ENCODE data around the gene KIF22. TPM values are rescaled to one million over a fixed set of nuclear protein-coding genes. Genes with fewer than 3 reads are reported as not detected.

Gene KIF22
- total and polyA plus RNA-seq, 2 donors (not counting 1 experiment from before 2014, with no cell fraction given), result 12.3 to 17.7 TPM

GRCh38 chr16:29794231-29794710 lies 3.7 kb downstream of the KIF22 start:
- H3K4me2 ChIP-seq (ENCODE audit: extremely low read depth, insufficient read depth, low read length), result no peak overlapping the region
- peaks cover 14% of the 10 kb centered on the region for H3K36me3 ChIP-seq (ENCODE audit: control insufficient read depth, insufficient read depth, low read length)
- no peaks in the 10 kb centered on the region for H3K27me3 ChIP-seq (ENCODE audit: control insufficient read depth, insufficient read depth, low read length)
- H2AFZ ChIP-seq (ENCODE audit: low read length), result no peak overlapping the region
- no peak for DNase-seq (ENCODE audit: low read depth in 2 of 2)
- H3K9me3 ChIP-seq (ENCODE audit: control insufficient read depth, insufficient read depth, low read depth, low read length), result no peaks in the 10 kb centered on the region
- H3K4me3 ChIP-seq (replicated peaks in 1 of 4; ENCODE audit: control extremely low read depth in 1 of 4, insufficient read depth in 1 of 4, low read depth in 3 of 4, low read length in 4 of 4), result no peak overlapping the region
- H4K20me1 ChIP-seq (ENCODE audit: control insufficient read depth, extremely low read depth, insufficient read depth, low read length), result no peaks in the 10 kb centered on the region
- no peaks in the 10 kb centered on the region for H3K4me1 ChIP-seq (ENCODE audit: control insufficient read depth, extremely low read depth, insufficient read depth, low read length)
- peaks cover 55% of the 10 kb centered on the region for H3K79me2 ChIP-seq (ENCODE audit: control insufficient read depth, insufficient read depth, low read length)
- no peak overlapping the region for H3K9ac ChIP-seq (ENCODE audit: insufficient read depth, low read length)
- H3K27ac ChIP-seq (ENCODE audit: insufficient read depth, low read length), result no peak overlapping the region
- no peak for TF ChIP-seq EZH2 (IDR thresholded peaks at IDR 0.05; ENCODE audit: low read length, missing control alignments)
- TF ChIP-seq, protein P1, sequence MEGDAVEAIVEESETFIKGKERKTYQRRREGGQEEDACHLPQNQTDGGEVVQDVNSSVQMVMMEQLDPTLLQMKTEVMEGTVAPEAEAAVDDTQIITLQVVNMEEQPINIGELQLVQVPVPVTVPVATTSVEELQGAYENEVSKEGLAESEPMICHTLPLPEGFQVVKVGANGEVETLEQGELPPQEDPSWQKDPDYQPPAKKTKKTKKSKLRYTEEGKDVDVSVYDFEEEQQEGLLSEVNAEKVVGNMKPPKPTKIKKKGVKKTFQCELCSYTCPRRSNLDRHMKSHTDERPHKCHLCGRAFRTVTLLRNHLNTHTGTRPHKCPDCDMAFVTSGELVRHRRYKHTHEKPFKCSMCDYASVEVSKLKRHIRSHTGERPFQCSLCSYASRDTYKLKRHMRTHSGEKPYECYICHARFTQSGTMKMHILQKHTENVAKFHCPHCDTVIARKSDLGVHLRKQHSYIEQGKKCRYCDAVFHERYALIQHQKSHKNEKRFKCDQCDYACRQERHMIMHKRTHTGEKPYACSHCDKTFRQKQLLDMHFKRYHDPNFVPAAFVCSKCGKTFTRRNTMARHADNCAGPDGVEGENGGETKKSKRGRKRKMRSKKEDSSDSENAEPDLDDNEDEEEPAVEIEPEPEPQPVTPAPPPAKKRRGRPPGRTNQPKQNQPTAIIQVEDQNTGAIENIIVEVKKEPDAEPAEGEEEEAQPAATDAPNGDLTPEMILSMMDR (conservative IDR thresholded peaks at IDR 0.05 in 1 of 2, IDR thresholded peaks at IDR 0.05 in 1 of 2; ENCODE audit: low read depth in 1 of 2, low read length in 2 of 2), result no peak

- Histone ChIP-seq H3K9me3 (ENCODE audit: control insufficient read depth, insufficient read depth, low read depth, low read length) (no peaks in the 10 kb centered on the region), H3K27ac (ENCODE audit: insufficient read depth, low read length) (no peak overlapping the region), H3K36me3 (ENCODE audit: control insufficient read depth, insufficient read depth, low read length) (peaks cover 24% of the 10 kb centered on the region), H3K4me3 (replicated peaks in 1 of 4; ENCODE audit: control extremely low read depth in 1 of 4, insufficient read depth in 1 of 4, low read depth in 3 of 4, low read length in 4 of 4) (no peak overlapping the region), H3K79me2 (ENCODE audit: control insufficient read depth, insufficient read depth, low read length) (peaks cover 4% of the 10 kb centered on the region), H3K4me2 (ENCODE audit: extremely low read depth, insufficient read depth, low read length) (no peak overlapping the region), H2AFZ (ENCODE audit: low read length) (no peak overlapping the region), H3K9ac (ENCODE audit: insufficient read depth, low read length) (no peak overlapping the region), H3K4me1 (ENCODE audit: control insufficient read depth, extremely low read depth, insufficient read depth, low read length) (peaks cover 5% of the 10 kb centered on the region), H4K20me1 (ENCODE audit: control insufficient read depth, extremely low read depth, insufficient read depth, low read length) (no peaks in the 10 kb centered on the region), H3K27me3 (ENCODE audit: control insufficient read depth, insufficient read depth, low read length) (no peaks in the 10 kb centered on the region)
- no peak for TF ChIP-seq EZH2 (IDR thresholded peaks at IDR 0.05; ENCODE audit: low read length, missing control alignments)
- TF ChIP-seq, protein P1 (conservative IDR thresholded peaks at IDR 0.05 in 1 of 2, IDR thresholded peaks at IDR 0.05 in 1 of 2; ENCODE audit: low read depth in 1 of 2, low read length in 2 of 2), result no peak
- no peak for DNase-seq (ENCODE audit: low read depth in 2 of 2)
Observed at GRCh38 chr16:29802416-29802935, 11.9 kb downstream of the KIF22 start.

DNA sequence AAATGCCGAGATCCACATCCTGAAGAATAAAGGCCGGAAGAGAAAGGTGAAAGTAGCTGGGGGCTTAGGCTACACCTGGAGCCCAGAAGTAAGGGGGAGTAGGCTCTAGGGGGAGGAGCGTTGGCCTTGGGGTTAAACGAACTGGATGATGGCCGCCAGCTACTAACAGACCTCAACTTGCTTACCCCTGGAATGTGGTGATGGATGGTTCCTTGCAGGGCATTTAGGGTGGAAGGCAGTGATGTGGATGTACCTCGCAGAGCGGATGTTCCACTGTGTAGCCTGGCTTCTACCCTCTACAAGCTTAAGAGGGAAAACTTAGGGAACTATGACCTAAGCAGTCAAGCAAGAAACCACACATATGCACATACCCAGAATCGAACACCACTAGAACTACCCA lies 13.5 kb downstream of the KIF22 start:
- Histone ChIP-seq H3K36me3 (ENCODE audit: control insufficient read depth, insufficient read depth, low read length) (peaks cover 18% of the 10 kb centered on the region), H3K4me3 (replicated peaks in 1 of 4; ENCODE audit: control extremely low read depth in 1 of 4, insufficient read depth in 1 of 4, low read depth in 3 of 4, low read length in 4 of 4) (peak overlapping the region in 2 of 4 experiments; percentile 83 to 89), H3K27me3 (ENCODE audit: control insufficient read depth, insufficient read depth, low read length) (no peaks in the 10 kb centered on the region), H3K4me2 (ENCODE audit: extremely low read depth, insufficient read depth, low read length) (peak overlapping the region; percentile 30), H3K9ac (ENCODE audit: insufficient read depth, low read length) (no peak overlapping the region), H3K27ac (ENCODE audit: insufficient read depth, low read length) (no peak overlapping the region), H2AFZ (ENCODE audit: low read length) (no peak overlapping the region), H3K79me2 (ENCODE audit: control insufficient read depth, insufficient read depth, low read length) (peaks cover 18% of the 10 kb centered on the region), H4K20me1 (ENCODE audit: control insufficient read depth, extremely low read depth, insufficient read depth, low read length) (no peaks in the 10 kb centered on the region), H3K4me1 (ENCODE audit: control insufficient read depth, extremely low read depth, insufficient read depth, low read length) (peaks cover 10% of the 10 kb centered on the region), H3K9me3 (ENCODE audit: control insufficient read depth, insufficient read depth, low read depth, low read length) (no peaks in the 10 kb centered on the region)
- TF ChIP-seq, protein P1 (conservative IDR thresholded peaks at IDR 0.05 in 1 of 2, IDR thresholded peaks at IDR 0.05 in 1 of 2; ENCODE audit: low read depth in 1 of 2, low read length in 2 of 2), result no peak
- TF ChIP-seq EZH2 (IDR thresholded peaks at IDR 0.05; ENCODE audit: low read length, missing control alignments), result no peak
- DNase-seq (ENCODE audit: low read depth in 2 of 2), result no peak

Measured in fibroblast of lung (primary cell).